Fibroblast of peridontal ligament (primary cell): ENCODE data around the gene CELF2.
"Not testable (repeated sequence)": the region's sequence is repeated elsewhere in the genome, so short reads cannot be mapped to it uniquely, and the experiment has no call there.

ENCODE experiments used
- DNase-seq: peaks from one replicate; pipeline ENCODE4 v3.0.0-alpha.2; 2010; ENCODE audit errors: extremely low read depth

Gene CELF2

DNA sequence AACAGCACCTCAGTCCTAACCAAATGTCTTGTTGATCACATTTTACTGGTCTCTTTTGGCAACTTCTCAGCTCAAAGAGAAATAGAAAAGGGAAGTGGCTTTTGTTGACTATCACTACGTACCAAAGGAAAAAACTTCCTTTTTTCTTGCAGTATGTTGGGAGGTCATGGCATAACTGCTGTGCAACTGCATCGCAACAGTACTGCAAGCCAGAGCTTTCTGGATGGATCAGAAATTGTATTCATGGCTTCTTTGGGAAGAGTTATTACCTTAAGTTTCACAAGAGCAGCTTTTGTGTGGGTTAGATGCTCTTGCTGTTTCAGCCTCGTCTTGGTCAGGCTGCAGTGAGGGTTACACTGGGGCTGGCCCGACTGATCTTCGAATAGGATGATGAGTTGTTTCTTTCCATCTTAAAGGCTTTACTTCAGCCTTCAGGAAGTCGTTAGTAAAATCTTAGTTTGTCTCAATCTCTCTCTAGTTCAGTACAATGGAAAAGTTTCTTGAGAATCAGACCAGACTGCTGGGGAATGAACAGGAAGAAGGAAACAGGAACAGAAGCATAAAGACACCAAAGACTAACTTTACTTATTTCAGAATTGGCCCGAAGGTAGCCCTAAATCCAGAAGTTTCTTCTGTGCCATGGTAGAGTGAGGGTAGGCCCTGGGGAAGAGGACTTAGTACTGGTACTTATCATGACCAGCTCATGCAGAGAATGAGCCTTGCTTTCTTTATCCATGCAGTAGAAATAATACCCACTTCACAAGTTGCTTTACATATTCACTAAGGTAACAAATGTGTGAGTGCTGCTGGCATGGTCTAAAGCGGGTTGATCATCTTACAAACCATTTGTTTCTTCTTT, 153.6 kb downstream of the CELF2 start:
- DNase-seq: no peak

DNA sequence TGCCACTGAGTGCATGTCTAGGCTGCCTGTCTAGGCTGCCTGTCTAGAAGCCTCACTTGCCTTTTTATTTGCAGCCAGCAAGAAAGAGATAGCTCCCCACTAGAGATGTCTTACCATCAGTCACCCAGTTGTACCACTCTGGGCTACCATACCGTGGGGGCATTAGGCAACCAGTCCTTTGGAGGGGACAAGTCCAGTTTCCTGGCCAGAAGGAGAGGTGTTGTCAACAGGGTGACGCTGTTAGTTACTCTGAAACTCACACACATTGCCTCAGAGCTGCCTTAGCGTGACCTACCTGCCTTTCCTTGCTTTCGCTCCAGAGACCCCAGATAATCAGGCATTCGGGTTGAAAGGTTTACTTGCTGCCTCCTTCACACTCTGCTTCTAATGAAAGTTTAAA, 155.4 kb downstream of the CELF2 start:
- no peak for DNase-seq

DNA sequence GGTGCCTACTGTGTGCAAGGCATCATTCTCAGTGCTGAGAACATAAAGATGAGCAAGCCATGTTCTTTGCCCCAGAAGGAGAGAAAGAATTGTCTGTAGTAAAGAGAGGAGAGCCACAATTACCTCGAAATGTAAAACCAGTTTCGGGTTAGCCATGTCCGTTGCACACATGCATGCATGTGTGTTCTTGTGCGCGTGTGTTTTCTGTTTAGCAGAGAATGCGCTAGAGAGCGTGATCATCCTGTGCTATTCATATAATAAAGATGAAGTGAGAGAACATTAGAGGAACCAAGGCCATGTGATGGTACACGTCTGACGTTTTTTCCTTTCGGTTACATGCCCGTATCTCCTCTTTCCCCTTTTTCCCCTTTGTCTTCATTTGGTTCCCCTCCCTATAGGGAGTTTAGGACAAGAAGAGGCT, 158.2 kb downstream of the CELF2 start:
- no peak for DNase-seq

DNA sequence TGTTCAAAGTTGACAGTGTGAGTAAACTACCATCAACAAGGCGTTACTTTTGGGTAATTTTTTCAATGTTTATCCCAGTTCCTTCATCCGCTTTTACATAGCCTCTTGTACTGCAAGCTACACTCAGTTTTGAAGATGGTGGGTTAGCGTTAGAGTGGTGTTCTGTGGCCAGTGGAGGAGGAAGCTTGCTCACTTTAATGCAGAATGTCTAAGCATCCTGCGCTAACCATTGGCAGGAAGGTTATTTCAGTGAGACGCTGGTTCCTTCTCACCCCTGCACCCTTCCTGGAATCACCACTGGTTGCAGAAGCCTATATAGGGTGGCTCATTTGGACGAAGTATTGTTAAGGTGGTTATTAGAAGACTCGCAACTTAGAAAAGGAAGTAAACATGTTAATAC, 159.1 kb downstream of the CELF2 start:
- no peak for DNase-seq

DNA sequence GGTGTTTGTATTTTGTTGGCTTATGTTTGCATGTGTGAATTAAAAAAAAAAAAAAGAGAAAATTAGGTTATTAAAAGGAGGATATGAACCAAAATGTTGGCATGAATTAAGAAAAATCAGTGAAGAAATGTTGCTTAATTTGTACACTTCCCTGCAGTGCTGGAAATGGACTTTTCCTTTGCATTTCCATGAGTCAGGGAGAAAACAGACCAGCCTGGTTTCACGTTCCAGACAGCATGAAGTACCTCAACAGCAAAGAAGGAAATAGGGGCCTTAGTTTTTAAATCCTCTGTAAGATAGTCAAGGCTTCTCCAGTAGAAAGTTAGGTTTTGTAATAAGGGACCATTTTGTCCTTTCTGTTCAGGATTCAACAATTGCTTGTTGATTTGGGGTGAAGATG, 159.7 kb downstream of the CELF2 start:
- no peak for DNase-seq

DNA sequence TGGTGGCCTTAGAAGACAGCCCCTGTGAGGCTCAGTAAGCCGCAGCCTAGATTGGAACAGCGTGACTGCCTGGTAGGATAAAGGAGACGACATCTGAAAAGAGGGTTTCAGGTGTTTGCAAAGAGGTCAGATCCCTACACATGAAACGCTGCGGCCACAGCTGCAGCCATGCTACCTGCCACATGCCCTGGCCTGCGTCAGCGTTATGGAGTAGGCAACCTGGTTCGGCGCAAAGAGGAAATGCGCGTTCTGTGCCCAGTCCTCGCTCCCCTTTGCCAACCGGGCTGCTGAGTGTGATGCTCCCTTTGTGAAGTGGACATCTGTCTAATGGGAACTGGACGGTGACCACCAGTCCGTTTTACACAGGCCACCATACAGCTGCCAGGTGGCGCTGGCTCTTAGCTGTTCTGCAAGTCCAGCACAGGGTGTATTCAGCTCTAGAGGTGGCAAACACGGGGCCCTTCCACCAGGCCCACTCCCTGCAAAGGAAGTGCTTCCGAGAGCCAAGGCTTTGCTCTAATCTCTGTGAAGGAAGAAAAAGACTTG, 160.3 kb downstream of the CELF2 start:
- no peak for DNase-seq

DNA sequence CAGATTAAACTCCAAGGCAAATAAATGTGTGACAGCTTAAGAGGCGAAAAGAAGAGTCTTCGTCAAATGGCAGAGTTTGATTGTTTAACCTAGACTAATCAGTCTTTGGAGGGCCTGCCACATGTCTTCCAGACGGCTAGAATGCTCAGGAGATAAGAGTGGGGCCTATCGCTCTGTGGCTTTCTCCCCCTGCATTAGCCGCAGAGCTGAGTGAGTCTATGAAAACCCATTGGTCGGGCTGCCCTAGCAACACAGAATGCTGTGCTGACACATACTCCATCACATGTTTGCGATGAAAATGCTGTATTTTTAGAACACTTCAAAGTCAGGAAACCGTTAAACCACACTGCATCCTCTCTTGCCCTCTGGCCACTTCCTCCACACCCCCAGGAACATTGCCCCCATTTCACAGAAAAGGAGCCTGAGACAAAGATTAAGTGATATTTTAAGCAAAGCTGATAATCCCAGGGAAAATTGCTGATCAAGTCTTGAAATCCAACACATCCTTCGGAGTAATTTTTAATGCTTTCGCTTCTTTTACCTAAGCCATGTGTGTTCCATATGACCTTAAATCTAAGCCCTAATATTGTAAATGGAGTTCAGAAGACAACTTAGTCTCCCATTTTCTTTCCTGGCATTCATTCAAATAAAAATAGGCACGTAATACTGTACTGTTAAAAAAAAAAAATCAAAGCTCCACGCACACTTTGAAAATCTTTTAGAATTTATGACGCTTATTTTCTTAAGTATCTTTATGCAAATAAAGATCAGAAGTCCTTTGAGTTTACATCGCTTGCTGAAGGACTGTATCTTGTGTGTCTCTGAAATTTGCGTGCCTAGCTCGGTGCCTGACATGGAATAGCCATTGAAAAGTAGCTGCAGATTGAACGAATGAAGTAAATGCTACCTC, 161.2 kb downstream of the CELF2 start:
- DNase-seq: no peak

DNA sequence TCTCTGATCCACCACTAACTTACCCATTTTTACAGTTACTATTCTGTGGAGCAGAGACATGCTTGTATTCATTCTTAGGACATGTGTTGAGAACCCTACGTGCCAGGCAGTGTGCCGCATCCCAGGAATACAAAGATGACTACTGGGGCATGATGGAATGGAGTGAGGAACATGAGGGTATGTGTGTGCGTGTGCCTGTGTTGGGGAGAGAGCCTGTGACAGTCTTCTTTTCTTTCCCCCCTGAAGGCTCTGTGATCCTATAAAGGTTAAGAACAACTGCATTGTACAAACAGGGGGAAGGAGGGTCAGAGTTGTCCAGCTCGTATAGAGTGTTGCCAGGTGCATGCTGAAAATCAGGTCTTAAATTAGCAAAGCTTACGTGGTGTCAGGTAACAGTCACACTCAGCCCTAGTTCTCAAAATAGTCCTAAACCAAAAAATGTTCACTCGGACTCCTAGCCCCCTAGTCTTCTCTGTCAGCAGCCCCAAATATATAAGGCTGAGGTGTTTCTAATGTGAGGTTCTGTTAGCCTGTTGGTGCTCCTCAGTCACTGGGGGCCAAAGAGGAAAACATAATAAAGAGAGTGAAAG, 161.9 kb downstream of the CELF2 start:
- no peak for DNase-seq

DNA sequence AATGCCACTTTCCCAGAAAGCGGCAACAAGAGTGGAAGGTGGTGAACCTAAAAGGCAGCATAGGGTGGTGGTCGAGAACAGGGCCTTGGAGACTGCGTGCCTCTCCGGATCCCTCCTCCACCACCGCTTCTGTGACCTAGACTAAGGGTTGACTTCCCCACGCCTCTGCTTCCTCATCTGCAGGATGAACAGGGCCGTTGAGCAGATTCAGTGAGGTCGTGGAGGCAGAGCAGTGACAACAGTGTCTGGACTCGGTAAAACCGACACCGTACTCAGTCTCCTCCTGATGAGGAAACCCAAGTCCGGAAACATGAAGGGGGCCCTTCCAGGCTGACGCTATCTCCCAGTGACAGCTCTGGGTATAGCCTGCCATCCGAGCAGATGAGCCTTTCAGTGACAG, 162.6 kb downstream of the CELF2 start:
- no peak for DNase-seq

DNA sequence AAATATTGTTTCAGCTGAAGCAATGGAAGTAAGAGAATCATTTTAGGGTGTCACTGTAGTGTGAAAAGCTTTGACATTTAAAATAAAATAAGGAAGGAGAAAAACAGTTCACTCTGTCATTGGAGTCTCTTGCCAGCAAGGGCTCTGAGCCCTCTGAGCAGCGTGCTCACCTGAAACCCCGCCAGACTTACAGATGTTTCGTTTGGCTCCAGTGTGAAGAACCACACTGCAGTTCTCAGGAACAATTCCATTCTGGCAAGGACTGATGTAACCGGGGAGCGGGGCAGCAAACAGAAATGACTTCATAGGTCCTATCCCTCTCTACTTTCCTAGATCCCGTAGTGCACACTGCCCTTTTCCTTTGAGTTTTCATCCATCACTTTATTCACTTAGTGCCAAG, 164.3 kb downstream of the CELF2 start:
- DNase-seq: no peak

DNA sequence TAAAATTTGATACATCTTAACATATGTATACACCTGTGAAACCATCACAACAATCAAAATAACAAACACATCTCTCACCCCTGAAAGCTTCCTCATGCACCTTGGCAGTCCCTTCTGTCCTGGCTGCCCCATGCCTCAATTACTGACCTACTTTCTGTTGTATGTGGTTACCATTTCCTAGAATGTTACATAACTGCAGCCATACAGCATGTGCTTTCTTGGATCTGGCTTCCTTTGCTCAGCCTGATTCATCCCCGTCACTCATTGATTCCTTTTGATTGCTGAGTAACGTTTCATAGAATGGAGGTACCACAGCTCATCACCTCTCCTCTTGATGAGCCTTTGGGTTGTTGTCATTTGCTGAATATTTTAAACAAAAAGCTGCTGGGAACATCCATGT, 165.3 kb downstream of the CELF2 start:
- DNase-seq: no peak

DNA sequence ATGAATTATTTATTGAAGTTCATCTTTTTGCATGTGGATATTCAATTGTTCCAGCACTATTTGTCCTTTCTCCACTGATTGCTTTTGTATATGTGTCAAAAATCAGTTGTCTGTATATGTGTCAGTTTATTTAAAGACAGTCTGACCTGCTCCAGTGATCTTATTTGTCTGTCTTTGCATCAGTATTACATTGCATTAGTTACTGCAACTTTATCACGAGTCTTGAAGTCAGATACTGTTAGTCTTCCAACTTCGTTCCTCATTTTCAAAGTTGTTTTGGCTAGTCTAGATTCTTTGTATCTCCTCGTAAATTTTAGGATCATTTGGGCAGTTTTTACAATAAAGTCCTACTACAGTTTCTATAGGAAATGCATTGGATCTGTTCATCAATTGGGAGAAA, 166.4 kb downstream of the CELF2 start:
- DNase-seq: no peak

DNA sequence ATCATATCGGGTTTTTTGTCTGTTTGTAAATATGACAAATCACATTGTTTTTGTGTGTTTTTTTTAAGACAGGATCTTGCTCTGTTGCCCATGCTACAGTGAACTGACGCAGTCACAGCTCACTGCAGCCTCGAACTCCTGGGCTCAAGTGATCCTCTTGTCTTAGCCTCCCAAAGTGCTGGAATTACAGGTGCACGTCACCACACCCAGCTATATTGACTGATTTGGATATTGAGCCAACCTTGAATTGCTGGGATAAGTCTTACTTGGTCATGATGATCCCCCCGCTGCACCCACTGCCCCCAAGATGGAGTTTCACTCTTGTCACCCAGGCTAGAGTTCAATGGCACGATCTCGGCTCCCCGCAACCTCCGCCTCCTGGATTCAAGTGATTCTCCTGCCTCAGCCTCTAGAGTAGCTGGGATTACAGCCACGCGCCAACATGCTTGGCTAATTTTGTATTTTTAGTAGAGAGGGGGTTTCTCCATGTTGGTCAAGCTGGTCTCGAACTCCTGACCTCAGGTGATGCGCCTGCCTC, 167.5 kb downstream of the CELF2 start:
- not testable (repeated sequence) for DNase-seq

DNA sequence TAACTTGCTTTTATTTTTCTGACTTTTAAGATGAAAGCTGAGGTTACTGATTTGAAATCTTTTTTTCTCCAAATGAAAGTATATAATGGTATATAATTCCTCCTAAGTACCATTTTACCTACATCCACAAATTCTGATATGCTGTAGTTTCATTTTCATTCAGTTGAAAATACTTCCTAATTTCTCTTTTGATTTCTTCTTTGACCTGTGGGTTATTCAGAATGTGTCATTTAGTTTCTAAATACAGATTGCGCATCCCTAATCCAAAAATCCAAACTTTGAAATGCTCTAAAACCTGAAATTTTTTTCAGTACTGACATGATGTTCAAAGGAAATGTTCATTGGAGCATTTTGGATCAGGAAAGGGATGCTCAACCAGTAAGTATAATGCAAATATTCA, 168.7 kb downstream of the CELF2 start:
- DNase-seq: no peak

DNA sequence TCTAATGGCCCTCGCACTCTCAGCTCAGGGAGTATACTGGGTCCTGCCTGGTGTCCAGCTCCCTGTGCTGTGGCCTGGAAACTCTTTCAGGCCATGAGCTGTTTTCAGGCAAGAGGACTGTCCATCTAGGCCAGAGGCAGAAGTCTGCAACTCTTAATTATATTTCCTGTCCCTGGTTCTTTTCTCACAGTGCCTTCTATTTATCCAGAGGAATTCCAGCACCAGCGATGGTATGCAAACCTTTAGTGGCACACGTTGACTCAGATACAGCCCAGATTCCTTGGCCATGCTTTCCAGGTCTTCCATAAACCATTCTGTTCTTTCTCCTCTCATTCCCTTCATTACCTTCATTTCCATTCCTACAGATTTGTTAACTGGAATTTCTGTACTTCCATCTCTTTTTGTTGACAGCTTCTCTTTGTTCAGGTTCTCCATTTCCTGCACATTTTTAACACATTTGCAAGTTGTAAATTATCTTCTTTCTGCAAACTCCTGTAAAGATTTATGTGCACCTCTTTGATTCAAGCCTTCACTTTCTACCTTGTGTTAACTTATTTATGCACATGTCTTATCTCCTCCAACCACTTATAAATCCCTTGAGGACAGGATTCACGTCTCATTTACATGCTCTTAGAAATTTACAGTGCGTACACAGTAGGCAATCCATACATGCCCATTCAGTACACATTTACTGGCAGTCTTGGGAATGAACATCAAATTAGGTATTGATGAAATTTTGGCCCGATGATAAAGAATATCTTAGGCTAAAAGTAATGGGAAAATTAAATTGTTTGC, 172.1 kb downstream of the CELF2 start:
- DNase-seq: no peak

DNA sequence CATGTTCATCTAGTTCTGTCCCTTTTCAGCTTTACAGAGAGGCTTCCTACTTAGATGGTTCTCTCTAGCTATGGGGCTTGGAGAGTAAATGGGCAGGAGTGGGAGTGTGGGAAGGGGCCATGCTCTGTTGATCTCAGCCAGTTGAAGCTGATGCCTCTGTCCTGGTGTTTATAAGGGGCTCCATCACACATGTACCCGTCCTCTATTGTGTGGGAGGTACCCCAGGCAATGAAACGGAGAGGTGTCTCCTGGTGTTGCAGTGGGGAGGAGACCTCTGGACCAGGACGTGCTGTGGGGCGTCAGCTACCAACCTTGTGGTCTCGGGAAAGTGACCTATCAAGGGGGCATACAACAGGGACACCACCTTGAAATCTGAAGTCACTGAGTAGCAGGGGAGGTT, 173.5 kb downstream of the CELF2 start:
- no peak for DNase-seq

DNA sequence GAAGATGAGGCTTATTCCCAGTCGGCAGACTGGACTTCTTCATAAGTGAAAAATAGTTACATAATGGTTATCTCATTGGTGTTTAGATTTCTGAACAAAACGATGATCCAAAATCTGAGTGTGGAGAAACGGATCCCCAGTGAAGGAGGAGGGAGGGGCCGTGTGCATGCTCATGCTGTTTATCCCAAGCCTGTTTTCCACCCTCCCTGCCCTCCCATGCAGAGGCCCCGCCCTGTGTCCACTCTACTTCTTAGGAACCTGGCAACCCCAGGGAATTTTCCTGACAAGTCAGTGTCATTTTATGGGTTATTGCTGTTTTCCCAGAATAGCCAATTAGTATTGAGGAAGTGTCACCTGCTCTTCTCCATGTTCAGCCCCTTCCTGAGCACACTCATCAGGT, 174.0 kb downstream of the CELF2 start:
- DNase-seq: no peak

DNA sequence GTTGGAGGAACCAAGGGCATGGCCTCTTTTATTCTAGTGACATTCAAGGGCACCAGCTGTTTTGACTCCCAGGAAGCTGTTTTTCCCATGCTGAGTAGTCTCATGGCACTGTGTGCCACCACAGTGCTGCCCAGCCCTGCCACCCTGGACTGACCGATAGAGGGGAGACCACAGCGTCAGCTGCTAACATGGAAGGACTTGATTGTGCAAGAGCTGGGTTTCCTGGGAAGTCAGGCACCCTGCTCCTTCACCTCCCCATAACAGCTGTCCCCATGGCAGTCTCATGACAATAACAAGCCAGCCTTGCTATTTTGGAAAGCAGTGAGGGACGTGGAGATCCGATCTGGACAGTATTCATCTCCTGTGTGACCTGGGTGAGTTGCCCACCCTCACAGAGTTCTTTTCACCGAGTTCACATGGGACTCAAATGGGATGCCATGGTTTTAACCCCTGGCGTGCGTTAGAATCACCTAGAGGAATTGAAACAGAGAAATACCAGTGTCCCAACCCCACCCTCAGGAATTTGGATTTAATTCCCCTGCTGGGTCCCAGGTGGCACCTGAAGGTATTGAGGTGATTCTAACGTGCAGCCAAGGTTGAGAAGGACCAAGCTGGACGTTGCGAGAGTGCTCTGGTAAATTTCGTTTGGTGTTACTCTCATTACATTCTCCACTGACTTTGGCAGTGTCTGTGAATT, 174.8 kb downstream of the CELF2 start:
- DNase-seq: no peak

DNA sequence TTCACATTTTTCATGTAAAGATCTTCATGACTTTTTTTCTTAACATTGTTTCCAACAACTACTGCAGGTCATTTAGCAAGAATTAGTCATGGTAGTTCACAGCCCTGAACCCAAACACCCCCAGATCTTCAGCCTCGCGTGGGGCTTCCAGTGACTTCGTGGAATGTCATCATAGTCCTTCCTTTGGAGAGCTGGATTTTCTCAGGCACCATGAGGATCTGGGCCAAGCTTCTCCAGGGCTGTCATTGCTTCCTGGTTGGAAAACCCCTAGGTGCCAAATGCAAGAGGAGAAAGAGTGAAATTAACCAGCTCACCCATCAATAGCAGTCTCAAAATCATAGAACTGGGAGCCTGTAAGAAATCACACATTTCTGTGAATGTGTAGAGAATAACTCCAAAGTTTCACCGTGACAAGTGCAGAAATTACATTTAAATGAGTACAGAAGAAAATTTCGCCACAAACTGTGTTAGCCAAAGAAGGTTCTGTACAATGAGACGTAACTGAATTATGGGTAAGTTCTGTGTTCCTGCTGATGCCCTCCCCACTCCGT, 175.4 kb downstream of the CELF2 start:
- no peak for DNase-seq
